GM19239 (cell line): Measurements from ENCODE around the gene SPATA12.
A peak's percentile ranks its signal among the peaks of the same experiment; 100 is the strongest.
"Not testable (repeated sequence)": the region's sequence is repeated elsewhere in the genome, so short reads cannot be mapped to it uniquely, and the experiment has no call there.

Source experiments
- DNase-seq: peaks from one replicate; pipeline ENCODE4 v3.0.0; 2011; ENCODE audit warnings: low spot score; ENCODE audit not compliant: insufficient read length
- FAIRE-seq: peaks from 2 replicates; lab custom pipeline; 2011; peaks lifted over from hg19 to GRCh38; lab: Jason Lieb, UNC

The SPATA12 gene

DNA sequence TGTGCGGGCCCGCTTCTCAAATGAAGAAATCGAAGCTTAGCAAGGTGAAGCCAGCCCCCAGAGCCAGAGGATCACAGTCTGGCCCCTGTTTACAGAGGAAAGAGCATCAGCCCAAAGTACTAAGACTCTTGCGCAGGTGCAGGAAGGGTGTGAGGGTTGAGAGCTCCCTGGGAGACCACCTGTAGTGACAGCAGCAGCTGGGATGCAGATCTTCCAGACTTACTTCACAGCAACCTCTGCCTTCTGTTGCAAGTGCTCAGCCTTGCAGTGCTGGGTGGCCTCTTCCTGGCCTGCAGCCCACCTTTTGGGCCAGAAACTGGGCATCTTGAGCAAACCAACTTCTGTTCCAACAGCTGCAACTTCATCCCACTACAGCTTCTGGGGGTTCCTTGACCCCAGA, 19.7 kb downstream of the SPATA12 start:
- DNase-seq (no peak), FAIRE-seq (no peak)

- no peak for DNase-seq
- no peak for FAIRE-seq
Measured at GRCh38 chr3:57081173-57081572, 20.7 kb downstream of the SPATA12 start.

DNA sequence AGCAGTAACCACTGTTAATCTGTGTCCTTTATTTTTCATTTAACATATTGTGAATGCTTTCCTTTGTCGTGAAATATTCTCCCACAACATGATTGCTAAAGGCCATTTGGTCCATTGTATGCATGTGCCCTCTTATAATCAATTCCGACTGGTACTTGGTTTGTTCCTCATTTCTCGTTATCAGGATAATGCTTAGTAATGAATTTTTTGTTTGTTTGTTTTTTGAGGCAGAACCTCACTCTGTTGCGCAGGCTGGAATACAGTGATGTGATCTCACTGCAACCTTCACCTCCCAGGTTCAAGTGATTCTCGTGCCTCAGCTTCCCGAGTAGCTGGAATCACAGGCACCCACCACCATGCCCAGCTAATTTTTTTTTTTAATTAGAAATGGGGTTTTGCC, 22.0 kb downstream of the SPATA12 start:
- DNase-seq: no peak
- no peak for FAIRE-seq

DNA sequence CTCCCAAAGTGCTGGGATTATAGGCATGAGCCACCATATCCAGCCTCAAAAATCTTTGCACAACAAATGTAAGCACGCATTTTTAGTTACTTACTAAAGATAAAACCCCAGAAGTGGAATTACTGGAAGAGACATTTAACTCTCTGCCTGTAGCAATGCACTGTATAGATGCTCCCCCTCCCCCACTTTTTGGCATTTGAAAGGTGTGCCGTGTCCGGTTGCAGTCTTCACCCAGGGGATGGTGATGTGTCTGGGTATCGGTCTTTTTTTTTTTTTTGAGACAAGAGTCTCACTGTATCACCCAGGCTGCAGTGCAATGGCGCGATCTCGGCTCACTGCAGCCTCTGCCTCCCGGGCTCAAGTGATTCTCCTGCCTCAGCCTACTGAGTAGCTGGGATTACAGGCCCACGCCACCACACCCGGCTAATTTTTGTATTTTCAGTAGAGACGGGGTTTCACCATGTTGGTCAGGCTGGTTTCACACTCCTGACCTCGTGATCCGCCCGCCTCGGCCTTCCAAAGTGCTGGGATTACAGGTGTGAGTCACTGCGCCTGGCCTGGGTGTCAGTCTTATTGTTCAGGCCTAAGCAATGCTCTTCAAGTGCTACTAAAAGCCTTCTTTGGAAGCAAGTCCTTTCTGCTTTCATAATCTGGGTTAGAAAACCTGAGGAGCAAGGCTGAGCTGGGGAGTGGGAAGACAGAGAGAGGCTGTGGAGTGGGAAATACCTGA, 23.0 kb downstream of the SPATA12 start:
- not testable (repeated sequence) for FAIRE-seq, DNase-seq

- DNase-seq: no peak
- no peak for FAIRE-seq
Measured at GRCh38 chr3:57085211-57085610, 24.7 kb downstream of the SPATA12 start.

- FAIRE-seq (no peak), DNase-seq (no peak)
Measured at GRCh38 chr3:57086201-57086600, 25.7 kb downstream of the SPATA12 start.

GRCh38 chr3:57087361-57088092, 27.1 kb downstream of the SPATA12 start:
- FAIRE-seq (no peak), DNase-seq (no peak)

GRCh38 chr3:57088503-57088902, 28.0 kb downstream of the SPATA12 start:
- no peak for FAIRE-seq

GRCh38 chr3:57089043-57089442, 28.6 kb downstream of the SPATA12 start:
- no peak for FAIRE-seq

More at GRCh38 chr3:57088503-57088902, 28.0 kb downstream of the SPATA12 start:
- no peak for DNase-seq

DNA sequence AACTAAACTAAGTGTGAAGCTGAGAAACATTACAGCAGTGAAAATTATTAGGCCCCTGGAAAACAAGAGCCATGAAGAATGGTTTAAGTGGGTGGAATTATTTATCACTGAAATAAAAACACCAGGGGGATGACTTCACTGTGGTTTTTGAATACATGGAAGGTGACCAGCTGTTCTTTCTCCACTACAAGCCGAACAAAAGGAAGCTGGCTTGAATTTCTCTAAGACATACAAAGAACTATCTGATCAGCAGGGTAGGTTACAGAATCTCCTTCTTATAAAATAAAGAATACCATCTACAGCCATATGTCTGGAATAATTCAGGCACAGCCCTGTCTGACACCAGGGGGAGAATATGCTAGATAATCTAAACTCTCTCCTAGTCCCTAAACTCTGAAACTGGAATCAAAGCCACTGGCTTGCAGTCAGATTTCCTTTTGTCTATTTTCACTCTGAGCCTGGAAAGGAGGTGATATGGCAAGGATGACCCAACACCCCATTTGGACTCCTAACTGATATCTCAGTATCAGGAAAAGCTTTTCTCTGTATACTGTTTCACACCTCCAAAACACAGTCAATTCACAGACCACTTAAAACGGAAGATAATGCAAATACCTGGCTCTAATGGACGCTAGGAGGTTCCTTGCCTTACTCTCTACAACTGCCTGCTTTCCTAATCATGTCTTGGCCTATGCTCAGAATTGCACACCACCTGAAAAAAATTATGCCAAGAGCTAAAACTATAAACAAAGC, 31.2 kb downstream of the SPATA12 start:
- DNase-seq (no peak), FAIRE-seq (no peak)

More at GRCh38 chr3:57089043-57089442, 28.6 kb downstream of the SPATA12 start:
- DNase-seq: no peak

DNA sequence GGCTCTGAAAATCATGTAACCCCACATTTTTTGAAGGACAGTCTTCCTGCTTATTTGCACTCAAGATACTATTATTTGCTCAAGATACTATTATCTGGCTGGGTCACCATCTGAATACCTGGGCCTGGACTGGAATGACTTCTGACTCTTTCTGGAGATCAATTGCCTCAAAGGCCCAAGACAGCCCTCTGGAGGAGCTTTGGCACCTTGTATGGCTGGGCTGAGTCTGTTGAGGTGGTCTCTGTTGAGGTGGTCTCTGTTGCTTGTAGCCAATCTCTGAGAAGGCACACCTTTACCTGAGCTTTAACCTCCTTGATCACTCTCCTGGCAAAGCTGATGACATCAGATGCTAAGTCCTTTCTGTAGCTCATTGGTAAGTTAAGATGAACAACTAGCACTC, 33.0 kb downstream of the SPATA12 start:
- FAIRE-seq (no peak), DNase-seq (no peak)

- DNase-seq: no peak
- no peak for FAIRE-seq
Measured at GRCh38 chr3:57093971-57094535, 33.6 kb downstream of the SPATA12 start.

DNA sequence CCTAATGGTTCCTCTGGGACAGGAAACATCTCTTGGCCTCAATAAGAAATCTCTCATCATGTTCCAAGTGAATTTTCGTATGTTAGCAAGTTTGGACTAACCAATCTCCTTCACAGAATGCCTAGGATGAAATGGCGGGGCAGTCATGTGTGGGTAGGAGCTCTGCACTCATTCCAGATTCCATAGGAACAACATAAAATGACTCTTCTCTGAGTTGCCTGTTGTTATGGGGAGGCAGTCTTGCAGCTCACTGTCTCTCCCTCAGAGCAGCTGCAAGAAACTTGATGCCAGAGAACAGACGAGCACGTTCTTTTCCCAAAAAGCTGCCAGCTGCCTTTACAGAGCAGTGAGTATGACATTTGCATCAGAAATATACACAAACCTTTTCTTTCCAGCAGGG, 34.1 kb downstream of the SPATA12 start:
- DNase-seq (no peak), FAIRE-seq (no peak)

DNA sequence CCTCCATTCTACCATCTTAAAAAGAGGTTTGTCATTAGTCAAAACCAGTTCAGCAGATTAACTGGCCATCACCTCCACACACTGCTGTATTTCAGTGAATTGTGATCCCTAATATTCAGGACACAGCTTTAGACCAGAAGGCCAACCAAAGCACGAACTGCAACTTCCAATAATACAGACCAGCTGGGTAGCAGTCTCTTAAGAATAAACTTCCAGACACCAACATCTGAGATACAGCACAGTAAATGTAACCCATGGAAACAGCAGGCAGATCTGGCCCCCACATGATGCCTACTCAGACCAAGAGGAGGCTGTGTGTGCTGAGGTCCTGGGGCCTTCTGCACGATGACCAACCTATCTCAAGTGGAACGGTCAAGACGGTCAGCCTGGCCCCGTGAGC, 34.9 kb downstream of the SPATA12 start:
- DNase-seq (no peak), FAIRE-seq (no peak)

- FAIRE-seq: no peak
Measured at GRCh38 chr3:57097536-57097935, 37.1 kb downstream of the SPATA12 start.

GRCh38 chr3:57098418-57099310, 38.2 kb downstream of the SPATA12 start:
- FAIRE-seq (no peak), DNase-seq (no peak)

More at GRCh38 chr3:57097536-57097935, 37.1 kb downstream of the SPATA12 start:
- no peak for DNase-seq

- FAIRE-seq (peak; percentile 93), DNase-seq (peak; percentile 50)
Measured at GRCh38 chr3:57100046-57100695, 39.7 kb downstream of the SPATA12 start.

DNA sequence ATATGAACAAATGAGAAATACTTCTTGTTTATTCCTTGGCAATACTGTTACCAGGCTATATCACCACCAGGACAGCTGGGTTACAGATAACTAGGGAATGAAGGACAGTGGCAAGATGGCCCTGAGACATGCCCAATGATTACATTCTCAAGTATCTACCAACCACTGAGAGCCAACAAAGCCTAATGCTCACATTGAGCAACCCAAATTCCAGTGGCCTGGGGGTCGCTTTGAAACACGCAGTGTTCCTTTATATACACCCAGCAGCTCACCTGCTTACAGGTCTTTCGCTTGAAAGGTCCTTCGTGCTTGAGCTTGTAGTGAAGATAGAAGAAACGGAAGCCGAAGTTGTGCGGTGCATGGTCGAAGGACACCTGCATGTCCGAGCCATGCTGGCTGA, 45.1 kb downstream of the SPATA12 start:
- no peak for FAIRE-seq
- DNase-seq: no peak

- FAIRE-seq: no peak
Measured at GRCh38 chr3:57108684-57109083, 48.2 kb downstream of the SPATA12 start.

More at GRCh38 chr3:57108684-57109083, 48.2 kb downstream of the SPATA12 start:
- no peak for DNase-seq
